ENCODE data around the gene NANP.

- TF ChIP-seq POLR2AphosphoS5 (IDR thresholded peaks at IDR 0.05) (no peak), POLR2A (IDR thresholded peaks at IDR 0.05) (no peak)
- TF ChIP-seq, protein P1, sequence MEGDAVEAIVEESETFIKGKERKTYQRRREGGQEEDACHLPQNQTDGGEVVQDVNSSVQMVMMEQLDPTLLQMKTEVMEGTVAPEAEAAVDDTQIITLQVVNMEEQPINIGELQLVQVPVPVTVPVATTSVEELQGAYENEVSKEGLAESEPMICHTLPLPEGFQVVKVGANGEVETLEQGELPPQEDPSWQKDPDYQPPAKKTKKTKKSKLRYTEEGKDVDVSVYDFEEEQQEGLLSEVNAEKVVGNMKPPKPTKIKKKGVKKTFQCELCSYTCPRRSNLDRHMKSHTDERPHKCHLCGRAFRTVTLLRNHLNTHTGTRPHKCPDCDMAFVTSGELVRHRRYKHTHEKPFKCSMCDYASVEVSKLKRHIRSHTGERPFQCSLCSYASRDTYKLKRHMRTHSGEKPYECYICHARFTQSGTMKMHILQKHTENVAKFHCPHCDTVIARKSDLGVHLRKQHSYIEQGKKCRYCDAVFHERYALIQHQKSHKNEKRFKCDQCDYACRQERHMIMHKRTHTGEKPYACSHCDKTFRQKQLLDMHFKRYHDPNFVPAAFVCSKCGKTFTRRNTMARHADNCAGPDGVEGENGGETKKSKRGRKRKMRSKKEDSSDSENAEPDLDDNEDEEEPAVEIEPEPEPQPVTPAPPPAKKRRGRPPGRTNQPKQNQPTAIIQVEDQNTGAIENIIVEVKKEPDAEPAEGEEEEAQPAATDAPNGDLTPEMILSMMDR (IDR thresholded peaks at IDR 0.05) = no peak
These were observed 17.6 kb downstream of the NANP start for GRCh38 chr20:25606094-25606695.
